ENCODE measurements around the gene CAVIN2.

- TF ChIP-seq, protein P1, sequence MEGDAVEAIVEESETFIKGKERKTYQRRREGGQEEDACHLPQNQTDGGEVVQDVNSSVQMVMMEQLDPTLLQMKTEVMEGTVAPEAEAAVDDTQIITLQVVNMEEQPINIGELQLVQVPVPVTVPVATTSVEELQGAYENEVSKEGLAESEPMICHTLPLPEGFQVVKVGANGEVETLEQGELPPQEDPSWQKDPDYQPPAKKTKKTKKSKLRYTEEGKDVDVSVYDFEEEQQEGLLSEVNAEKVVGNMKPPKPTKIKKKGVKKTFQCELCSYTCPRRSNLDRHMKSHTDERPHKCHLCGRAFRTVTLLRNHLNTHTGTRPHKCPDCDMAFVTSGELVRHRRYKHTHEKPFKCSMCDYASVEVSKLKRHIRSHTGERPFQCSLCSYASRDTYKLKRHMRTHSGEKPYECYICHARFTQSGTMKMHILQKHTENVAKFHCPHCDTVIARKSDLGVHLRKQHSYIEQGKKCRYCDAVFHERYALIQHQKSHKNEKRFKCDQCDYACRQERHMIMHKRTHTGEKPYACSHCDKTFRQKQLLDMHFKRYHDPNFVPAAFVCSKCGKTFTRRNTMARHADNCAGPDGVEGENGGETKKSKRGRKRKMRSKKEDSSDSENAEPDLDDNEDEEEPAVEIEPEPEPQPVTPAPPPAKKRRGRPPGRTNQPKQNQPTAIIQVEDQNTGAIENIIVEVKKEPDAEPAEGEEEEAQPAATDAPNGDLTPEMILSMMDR (conservative IDR thresholded peaks at IDR 0.05): no peak
- TF ChIP-seq EZH2 (IDR thresholded peaks at IDR 0.05; ENCODE audit: low read depth): no peak
Measured at GRCh38 chr2:191803007-191803406, 43.9 kb downstream of the CAVIN2 start.

Measured in PC-9 (cell line).